HG02610 (cell line): Measurements from ENCODE around the gene USP30.
A peak's percentile ranks its signal among the peaks of the same experiment; 100 is the strongest.
"Not testable (repeated sequence)": the region's sequence is repeated elsewhere in the genome, so short reads cannot be mapped to it uniquely, and the experiment has no call there.

Source experiments
- ATAC-seq: cut with Tn5 transposase; IDR thresholded peaks from one replicate; pipeline ENCODE4 v1.9.1; 2021; ENCODE audit warnings: mild to moderate bottlenecking, moderate library complexity; ENCODE audit not compliant: unreplicated experiment

USP30 gene

GRCh38 chr12:109049794-109050193, 2.6 kb upstream of the USP30 start:
- not testable (repeated sequence) for ATAC-seq

GRCh38 chr12:109052097-109052413, 321 bp upstream of the USP30 start:
- no peak for ATAC-seq

GRCh38 chr12:109053382-109054123, 1.2 kb downstream of the USP30 start:
- ATAC-seq: peak; percentile 65

- peak; percentile 2 for ATAC-seq
Observed at GRCh38 chr12:109054124-109054513, 1.7 kb downstream of the USP30 start.

GRCh38 chr12:109054520-109054919, 2.1 kb downstream of the USP30 start:
- ATAC-seq: no peak

- ATAC-seq: no peak
Observed at GRCh38 chr12:109056891-109057290, 4.5 kb downstream of the USP30 start.

GRCh38 chr12:109057376-109057775, 5.0 kb downstream of the USP30 start:
- no peak for ATAC-seq

- ATAC-seq: no peak
Observed at GRCh38 chr12:109058773-109059172, 6.4 kb downstream of the USP30 start.

- ATAC-seq: no peak
Observed at GRCh38 chr12:109064143-109064542, 11.8 kb downstream of the USP30 start.

GRCh38 chr12:109065154-109065852, 12.9 kb downstream of the USP30 start:
- no peak for ATAC-seq

- no peak for ATAC-seq
Observed at GRCh38 chr12:109065853-109066193, 13.4 kb downstream of the USP30 start.

GRCh38 chr12:109069307-109070271, 17.2 kb downstream of the USP30 start:
- no peak for ATAC-seq

- no peak for ATAC-seq
Observed at GRCh38 chr12:109074866-109075265, 22.5 kb downstream of the USP30 start.

- ATAC-seq: no peak
Observed at GRCh38 chr12:109082751-109083150, 30.4 kb downstream of the USP30 start.

- ATAC-seq: no peak
Observed at GRCh38 chr12:109084425-109084824, 32.0 kb downstream of the USP30 start.

- ATAC-seq: no peak
Observed at GRCh38 chr12:109085590-109085989, 33.2 kb downstream of the USP30 start.

- no peak for ATAC-seq
Observed at GRCh38 chr12:109087250-109087649, 34.9 kb downstream of the USP30 start.

GRCh38 chr12:109088818-109089217, 36.4 kb downstream of the USP30 start:
- ATAC-seq: no peak

- no peak for ATAC-seq
Observed at GRCh38 chr12:109089683-109090082, 37.3 kb downstream of the USP30 start.

GRCh38 chr12:109092497-109093021, 40.2 kb downstream of the USP30 start:
- ATAC-seq: no peak
